GM12873 (cell line): ENCODE results near the gene ANK2.

ENCODE experiments used
- TF ChIP-seq, protein P1 (sequence below): IDR thresholded peaks from 2 replicates; pipeline ENCODE4 v1.5.1; 2012; ENCODE audit warnings: low read depth, mild to moderate bottlenecking, moderate library complexity, low read length, control low read depth; ENCODE audit not compliant: insufficient read depth; ENCODE audit errors: missing control alignments

ANK2 gene

DNA sequence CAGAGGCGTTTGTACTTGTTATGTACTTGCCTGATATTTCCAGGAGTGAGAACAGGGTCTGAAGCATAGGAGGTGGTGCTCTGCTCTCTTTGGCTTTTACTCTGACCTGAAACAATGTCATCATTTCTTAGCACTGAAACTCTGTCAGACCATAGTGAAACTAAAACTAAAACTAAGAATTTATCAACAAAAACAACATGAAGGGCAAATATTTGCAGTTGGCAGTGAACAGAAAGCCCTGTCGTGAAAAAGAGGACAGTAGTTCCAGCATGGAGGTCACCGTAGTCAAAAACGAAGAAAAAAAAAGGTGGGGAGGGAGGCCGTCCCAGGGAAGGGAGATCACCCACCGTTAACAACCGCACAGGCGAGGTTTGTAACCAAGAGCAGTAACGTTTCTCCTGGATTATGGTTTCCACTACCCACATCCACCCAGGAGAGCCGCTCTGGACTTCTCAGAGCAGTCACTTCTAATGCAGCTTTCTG is 97.5 kb downstream of the ANK2 start:
- TF ChIP-seq, protein P1, sequence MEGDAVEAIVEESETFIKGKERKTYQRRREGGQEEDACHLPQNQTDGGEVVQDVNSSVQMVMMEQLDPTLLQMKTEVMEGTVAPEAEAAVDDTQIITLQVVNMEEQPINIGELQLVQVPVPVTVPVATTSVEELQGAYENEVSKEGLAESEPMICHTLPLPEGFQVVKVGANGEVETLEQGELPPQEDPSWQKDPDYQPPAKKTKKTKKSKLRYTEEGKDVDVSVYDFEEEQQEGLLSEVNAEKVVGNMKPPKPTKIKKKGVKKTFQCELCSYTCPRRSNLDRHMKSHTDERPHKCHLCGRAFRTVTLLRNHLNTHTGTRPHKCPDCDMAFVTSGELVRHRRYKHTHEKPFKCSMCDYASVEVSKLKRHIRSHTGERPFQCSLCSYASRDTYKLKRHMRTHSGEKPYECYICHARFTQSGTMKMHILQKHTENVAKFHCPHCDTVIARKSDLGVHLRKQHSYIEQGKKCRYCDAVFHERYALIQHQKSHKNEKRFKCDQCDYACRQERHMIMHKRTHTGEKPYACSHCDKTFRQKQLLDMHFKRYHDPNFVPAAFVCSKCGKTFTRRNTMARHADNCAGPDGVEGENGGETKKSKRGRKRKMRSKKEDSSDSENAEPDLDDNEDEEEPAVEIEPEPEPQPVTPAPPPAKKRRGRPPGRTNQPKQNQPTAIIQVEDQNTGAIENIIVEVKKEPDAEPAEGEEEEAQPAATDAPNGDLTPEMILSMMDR, result no peak

DNA sequence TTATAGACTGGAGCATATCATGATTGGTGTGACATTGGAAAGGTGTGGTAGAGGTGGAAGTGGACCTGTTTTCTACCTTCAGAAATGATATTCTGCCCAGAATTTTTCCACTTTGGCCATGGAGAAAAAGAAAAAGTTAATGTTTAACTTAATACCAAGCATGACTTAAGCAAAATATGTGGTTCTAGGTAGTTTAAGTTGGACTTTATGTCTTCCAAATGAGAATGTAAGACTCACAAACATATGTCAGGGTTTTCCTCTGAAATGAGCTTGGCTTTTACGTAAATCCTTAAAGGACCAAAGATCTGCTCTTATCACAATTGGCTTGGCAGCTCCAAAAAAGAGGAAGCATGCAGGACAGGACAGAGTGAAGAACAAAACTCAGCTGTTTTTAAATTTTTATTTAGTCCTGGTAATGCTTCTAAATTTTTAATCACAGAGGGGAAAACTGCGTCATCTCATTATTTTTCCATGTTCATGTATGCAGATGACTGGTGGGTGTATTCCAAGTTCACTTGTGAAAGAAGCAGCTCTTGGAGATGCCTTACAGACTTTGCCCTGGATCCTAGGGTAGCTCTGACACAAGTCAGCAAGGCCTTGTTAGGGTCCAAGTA is 98.2 kb downstream of the ANK2 start:
- TF ChIP-seq, protein P1, result no peak

DNA sequence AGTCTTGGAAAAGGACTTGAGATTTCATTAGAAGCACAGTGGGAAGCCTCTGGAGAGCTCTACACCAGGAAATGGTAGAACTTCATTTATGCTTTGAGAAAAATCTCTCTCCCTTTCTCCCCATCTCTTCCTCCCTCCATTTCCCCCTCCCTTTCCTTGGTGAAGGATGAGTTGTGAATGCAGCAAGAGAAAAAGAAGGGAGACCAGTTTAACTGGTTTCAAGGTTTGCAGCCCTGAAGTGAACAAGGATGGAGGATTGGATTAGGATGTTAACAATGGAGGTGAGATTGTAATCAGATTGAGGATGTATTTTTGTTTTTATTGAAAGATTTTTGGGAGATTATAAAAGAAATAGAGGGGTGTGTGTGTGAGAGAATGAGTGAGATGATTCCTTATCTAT is 99.5 kb downstream of the ANK2 start:
- TF ChIP-seq, protein P1, result no peak

DNA sequence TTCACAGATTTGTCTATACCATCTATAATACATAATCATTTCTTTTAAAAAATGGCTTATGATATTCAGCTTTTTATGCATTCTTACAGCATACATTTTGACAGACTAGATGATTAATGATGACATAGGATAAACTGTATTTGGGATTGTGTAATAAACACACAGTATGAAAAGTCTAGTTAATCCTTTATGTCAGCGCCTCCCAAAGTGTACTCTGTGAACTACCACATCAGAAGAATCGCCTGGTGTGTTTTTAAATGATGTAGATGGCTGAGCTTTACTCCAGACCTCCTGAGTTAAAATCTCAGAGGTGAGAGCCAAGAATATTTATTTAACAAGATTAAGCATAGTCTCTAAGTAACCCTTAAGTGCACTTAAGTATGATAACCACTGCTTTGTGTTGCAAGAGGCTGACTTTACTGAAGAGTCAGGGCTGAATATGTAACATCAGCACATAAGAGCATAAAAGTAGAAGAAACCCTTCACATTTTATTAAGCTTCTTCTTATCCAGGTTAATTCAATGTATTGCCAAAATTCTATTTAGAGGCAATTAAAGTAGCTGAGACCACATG is 104.2 kb downstream of the ANK2 start:
- TF ChIP-seq, protein P1, result no peak

DNA sequence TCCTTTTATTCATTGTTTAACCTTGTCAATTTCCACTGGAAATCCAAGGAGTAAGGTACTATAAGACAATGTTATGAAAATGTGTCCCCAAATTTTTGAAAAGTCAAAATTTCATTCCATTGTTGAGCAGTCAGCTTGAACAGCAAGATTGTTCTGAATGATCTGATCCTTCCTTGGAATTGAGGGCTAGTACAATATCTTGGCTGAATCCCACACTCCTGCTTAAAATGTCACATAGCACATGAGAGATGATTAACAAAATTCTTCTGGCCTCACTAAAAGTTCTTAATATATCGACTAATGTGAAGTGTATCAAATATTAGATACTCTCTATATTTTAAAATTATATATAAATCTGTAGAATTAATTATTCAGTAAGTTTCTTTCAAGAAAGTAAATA is 104.8 kb downstream of the ANK2 start:
- TF ChIP-seq, protein P1, result no peak

DNA sequence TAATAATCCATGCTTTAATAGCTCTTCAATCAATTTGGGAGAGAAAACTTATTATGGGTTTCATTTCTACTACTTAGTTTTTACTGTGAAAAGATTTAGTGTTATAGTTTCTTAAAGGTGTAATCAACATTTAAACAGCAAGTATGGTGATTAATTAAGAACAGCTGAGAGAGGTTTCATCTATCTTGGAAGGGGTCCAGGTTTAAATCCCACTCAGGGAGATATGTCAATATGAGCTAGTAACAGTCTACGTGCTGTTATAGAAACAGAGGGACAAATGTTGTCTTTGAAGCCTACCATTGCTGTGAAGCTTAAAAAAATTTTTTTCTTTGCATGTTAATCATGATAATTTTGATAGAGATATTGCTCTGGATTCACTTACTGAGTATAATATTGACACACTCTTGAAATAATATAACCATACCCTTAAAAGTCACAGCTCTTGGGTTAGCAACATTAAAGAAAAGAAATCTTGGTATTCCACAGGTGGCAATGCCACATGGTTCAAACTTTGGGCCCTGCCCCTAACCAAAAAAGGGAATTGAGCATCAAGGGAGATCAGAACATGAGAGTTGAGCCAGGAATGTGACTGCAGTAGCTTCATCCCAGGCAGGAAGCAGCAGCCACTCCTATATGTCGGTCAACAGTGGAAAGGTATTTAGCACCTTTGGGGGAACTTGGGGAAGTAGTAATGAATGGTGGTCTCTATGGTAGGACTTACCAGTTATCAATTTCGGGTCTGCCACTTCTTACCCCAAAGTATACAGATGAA is 107.8 kb downstream of the ANK2 start:
- TF ChIP-seq, protein P1, result no peak

DNA sequence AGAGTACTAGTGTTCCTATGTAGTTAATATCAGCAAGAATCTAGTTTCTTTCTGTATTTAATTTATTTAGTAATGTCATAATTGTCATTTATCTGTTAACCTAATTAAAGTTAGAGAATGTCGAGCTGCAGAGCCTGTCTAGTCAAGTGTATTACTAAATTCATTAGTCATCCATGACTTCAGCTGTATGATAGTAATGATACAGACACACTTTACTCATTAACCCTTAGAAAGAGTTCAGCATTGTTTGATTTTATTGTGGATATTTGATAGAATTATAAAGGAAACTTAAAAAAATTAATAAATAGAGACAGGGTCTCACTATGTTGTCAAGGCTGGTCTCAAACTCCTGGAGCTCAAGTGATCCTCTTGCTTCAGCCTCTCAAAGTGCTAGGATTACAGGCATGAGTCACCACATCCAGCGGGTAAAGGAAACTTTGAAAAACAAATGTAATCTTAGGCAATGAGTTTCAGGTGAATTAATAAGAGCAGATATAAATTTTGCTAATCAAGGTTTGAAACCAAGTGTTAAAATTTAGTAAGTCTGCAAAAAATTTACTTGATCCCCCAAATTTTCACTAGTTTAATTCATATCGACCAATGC is 110.6 kb downstream of the ANK2 start:
- TF ChIP-seq, protein P1, result no peak
